ENCODE results near the gene WFDC5. TPM values are rescaled to one million over a fixed set of nuclear protein-coding genes. Genes with fewer than 3 reads are reported as not detected.

Gene WFDC5
- total RNA-seq, 1 donor from 2014 or later, result not detected

Other genes starting within 250 kb of the WFDC5 start
- gene YWHAB, start 229.5 kb downstream of the WFDC5 start, total RNA-seq, result 52.5 TPM
- gene PABPC1L, start 205.1 kb downstream of the WFDC5 start, total RNA-seq, result 37.3 TPM
- gene TOMM34, start 154.8 kb downstream of the WFDC5 start, total RNA-seq, result 6.9 TPM
- 10.0 TPM for gene STK4, start 148.7 kb downstream of the WFDC5 start, total RNA-seq
- gene KCNS1, start 14.0 kb downstream of the WFDC5 start, total RNA-seq, result not detected
- not detected for gene WFDC12, start 9.3 kb upstream of the WFDC5 start, total RNA-seq
- gene PI3, start 59.7 kb upstream of the WFDC5 start, total RNA-seq, result not detected
- not detected for gene SEMG1, start 91.9 kb upstream of the WFDC5 start, total RNA-seq
- not detected for gene SEMG2, start 106.2 kb upstream of the WFDC5 start, total RNA-seq
- 147 TPM for gene SLPI, start 139.4 kb upstream of the WFDC5 start, total RNA-seq
- gene RBPJL, start 191.7 kb upstream of the WFDC5 start, total RNA-seq, result 0.23 TPM
- not detected for gene MATN4, start 193.1 kb upstream of the WFDC5 start, total RNA-seq
- gene SDC4, start 233.2 kb upstream of the WFDC5 start, total RNA-seq, result 89.3 TPM
- gene SYS1, start 248.0 kb upstream of the WFDC5 start, total RNA-seq, result 16.9 TPM